GM12873 (cell line): ENCODE data around the gene TCAP.

ENCODE experiments used
- TF ChIP-seq, protein P1 (sequence below): IDR thresholded peaks from 2 replicates; pipeline ENCODE4 v1.5.1; 2012; ENCODE audit warnings: low read depth, mild to moderate bottlenecking, moderate library complexity, low read length, control low read depth; ENCODE audit not compliant: insufficient read depth; ENCODE audit errors: missing control alignments

TCAP gene

GRCh38 chr17:39697961-39698360 lies 32.8 kb downstream of the TCAP start:
- TF ChIP-seq, protein P1, sequence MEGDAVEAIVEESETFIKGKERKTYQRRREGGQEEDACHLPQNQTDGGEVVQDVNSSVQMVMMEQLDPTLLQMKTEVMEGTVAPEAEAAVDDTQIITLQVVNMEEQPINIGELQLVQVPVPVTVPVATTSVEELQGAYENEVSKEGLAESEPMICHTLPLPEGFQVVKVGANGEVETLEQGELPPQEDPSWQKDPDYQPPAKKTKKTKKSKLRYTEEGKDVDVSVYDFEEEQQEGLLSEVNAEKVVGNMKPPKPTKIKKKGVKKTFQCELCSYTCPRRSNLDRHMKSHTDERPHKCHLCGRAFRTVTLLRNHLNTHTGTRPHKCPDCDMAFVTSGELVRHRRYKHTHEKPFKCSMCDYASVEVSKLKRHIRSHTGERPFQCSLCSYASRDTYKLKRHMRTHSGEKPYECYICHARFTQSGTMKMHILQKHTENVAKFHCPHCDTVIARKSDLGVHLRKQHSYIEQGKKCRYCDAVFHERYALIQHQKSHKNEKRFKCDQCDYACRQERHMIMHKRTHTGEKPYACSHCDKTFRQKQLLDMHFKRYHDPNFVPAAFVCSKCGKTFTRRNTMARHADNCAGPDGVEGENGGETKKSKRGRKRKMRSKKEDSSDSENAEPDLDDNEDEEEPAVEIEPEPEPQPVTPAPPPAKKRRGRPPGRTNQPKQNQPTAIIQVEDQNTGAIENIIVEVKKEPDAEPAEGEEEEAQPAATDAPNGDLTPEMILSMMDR: no peak

GRCh38 chr17:39699818-39700147 lies 34.6 kb downstream of the TCAP start, which contains the start of gene ERBB2:
TSS of gene ERBB2 (plus strand) at chr17:39700064. CDS start at chr17:39700239, 175 bp downstream.
- TF ChIP-seq, protein P1: no peak

DNA sequence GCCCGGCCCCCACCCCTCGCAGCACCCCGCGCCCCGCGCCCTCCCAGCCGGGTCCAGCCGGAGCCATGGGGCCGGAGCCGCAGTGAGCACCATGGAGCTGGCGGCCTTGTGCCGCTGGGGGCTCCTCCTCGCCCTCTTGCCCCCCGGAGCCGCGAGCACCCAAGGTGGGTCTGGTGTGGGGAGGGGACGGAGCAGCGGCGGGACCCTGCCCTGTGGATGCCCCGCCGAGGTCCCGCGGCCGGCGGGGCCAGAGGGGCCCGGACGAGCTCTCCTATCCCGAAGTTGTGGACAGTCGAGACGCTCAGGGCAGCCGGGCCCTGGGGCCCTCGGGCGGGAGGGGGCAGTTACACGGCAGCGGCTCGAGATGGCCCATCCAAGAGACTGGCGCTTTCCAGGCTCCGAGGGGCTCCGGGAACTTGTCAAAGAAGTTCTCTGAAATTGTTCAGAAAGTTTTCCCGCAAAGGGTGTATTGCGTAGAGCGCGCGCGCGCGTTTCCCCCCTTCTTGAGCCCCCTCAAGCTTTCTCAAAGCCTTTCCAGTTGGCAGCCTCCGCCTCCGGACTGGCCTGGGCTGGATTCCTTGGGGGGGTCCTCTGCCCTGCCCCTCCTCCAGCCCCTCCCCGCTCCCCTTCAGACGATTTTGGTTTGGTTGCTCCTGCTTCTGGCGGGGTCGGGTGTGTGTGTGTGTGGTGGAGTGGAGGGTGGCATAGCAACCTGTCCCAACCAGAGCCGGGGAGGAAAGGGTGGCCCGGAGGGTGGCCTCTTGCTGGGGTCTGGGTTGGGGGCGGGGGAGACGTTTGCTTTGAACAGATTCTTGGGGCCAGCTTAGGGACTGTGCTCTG lies 35.2 kb downstream of the TCAP start:
- TF ChIP-seq, protein P1: no peak

DNA sequence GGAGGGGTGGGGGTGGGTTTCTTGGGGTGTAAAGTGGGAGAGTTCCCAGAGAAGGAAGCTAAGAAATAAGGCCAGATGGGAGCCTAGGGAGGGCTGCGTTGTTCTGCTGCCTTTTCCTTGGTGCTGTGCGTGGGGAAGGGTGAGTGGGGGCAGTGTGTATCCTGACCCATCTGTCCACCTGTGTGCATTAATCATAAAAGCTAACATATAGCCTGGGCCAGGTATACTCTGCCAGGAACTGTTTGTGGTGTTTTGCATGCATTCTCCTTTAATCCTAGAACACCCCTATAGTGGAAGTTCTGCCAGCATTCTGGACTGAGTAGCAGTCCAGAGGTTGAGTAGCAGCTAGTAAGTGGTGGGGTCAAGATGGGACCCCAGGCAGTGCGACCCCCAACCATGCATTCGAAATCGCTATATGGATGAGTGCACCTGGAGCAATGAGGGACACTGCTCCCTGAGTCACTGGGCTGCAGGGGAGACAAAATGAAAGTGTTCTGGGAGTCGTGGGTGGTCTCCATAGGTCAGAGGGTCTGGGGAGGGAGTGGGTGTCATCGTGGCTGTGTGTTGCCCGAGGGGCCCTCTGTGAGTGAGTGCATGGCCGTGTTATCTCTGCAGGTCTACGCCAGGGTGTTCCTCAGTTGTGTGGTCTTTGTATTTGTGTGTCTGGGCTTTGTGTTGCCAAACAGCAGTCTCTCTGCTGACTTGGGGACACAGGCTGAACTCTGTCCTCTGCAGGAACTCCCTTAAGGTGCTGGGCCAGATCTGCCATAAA lies 36.0 kb downstream of the TCAP start:
- TF ChIP-seq, protein P1: no peak

DNA sequence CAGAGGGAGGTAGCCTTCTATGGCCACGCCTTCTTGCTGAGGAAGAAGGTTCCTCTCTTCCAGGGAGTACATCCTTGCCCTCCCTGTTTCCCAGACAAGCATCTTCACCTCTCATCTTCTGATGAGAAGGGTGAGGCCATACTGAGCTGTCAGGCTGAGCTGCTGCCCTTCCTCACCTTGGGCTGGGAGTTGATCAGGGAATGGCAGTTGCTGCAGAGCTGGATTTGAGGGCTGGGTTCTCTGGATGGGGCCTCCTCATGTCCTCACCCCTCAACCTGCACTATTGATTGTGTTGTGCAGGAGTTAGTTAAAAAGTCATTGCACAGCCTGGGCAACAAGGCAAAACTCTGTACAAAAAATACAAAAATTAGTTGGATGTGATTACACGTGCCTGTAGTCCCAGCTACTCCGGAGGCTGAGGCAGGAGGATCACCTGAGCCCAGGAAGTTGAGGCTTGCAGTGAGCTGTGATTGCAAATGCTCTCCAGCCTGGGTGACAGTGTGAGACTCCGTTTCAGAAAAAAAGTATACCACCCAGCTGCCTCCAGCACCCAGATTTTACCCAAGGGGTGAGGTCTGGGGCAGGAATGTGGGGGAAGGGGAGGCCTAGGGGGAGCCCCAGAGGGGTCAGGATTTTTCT lies 36.8 kb downstream of the TCAP start:
- TF ChIP-seq, protein P1: no peak

- TF ChIP-seq, protein P1: no peak
Observed at GRCh38 chr17:39702901-39703893, 38.0 kb downstream of the TCAP start.
